Hepatocyte (in vitro differentiated cells): ENCODE results near the gene KCTD15. TPM values are rescaled to one million over a fixed set of nuclear protein-coding genes. Genes with fewer than 3 reads are reported as not detected.

ENCODE experiments used
- DNase-seq: peaks from one replicate; pipeline ENCODE4 v3.0.0-alpha.2; 2016; ENCODE audit warnings: low spot score
- H2AFZ ChIP-seq: fragments of 200-600 bp; sonication (generic); 2 replicates; pipeline ENCODE4 v1.6.0; 2016; ENCODE audit warnings: antibody characterized with exemption, mild to moderate bottlenecking
- H3K27ac ChIP-seq: fragments of 200-600 bp; sonication (generic); 2 replicates; pipeline ENCODE4 v1.5.1; 2016; ENCODE audit warnings: mild to moderate bottlenecking
- H3K27me3 ChIP-seq: fragments of 200-600 bp; sonication (generic); 2 replicates; pipeline ENCODE4 v1.6.1; 2016
- H3K36me3 ChIP-seq: fragments of 200-600 bp; sonication (generic); replicated peaks from 2 replicates; pipeline ENCODE4 v1.5.1; 2016; ENCODE audit warnings: low read depth; ENCODE audit not compliant: insufficient read depth
- H3K4me1 ChIP-seq: fragments of 200-600 bp; sonication (generic); 2 replicates; pipeline ENCODE4 v1.5.1; 2016; ENCODE audit warnings: mild to moderate bottlenecking, moderate library complexity; ENCODE audit not compliant: insufficient read depth
- H3K4me2 ChIP-seq: fragments of 200-600 bp; sonication (generic); 2 replicates; pipeline ENCODE4 v1.6.0; 2016
- H3K4me3 ChIP-seq: fragments of 200-600 bp; sonication (generic); 2 replicates; pipeline ENCODE4 v1.5.1; 2016; ENCODE audit warnings: mild to moderate bottlenecking
- H3K79me2 ChIP-seq: fragments of 200-600 bp; sonication (generic); 2 replicates; pipeline ENCODE4 v1.6.0; 2017; ENCODE audit warnings: mild to moderate bottlenecking
- H3K9me2 ChIP-seq: fragments of 200-600 bp; sonication (generic); replicated peaks from 2 replicates; pipeline ENCODE4 v1.6.0; 2017; ENCODE audit warnings: mild to moderate bottlenecking; ENCODE audit not compliant: insufficient read depth
- H3K9me3 ChIP-seq: fragments of 200-600 bp; sonication (generic); 2 replicates; pipeline ENCODE4 v1.5.1; 2016; ENCODE audit warnings: low read depth, mild to moderate bottlenecking
- H4K20me1 ChIP-seq: fragments of 200-600 bp; sonication (generic); 2 replicates; pipeline ENCODE4 v1.6.0; 2016; ENCODE audit warnings: mild to moderate bottlenecking; ENCODE audit not compliant: insufficient read depth, poor library complexity, severe bottlenecking
- EZH2 ChIP-seq: fragments of 200-600 bp; sonication (generic); IDR thresholded peaks from 2 replicates; pipeline ENCODE4 v1.6.1; 2016; ENCODE audit warnings: antibody characterized with exemption, mild to moderate bottlenecking, borderline replicate concordance
- EZH2phosphoT487 ChIP-seq: fragments of 200-600 bp; sonication (generic); IDR thresholded peaks from one replicate; pipeline ENCODE4 v1.6.1; 2018; ENCODE audit warnings: antibody characterized with exemption, mild to moderate bottlenecking, low read depth, moderate library complexity; ENCODE audit not compliant: unreplicated experiment, severe bottlenecking
- WGBS: methylation state at CpG from one replicate; pipeline ENCODE4 v1.1.6; 2016; ENCODE audit warnings: low lambda C conversion rate; ENCODE audit errors: missing lambda C conversion rate; 5-methylcytosine and 5-hydroxymethylcytosine counted together
- polyA plus RNA-seq: library from polyadenylated mRNA; unstranded; fragments of >200 nt; fragmentation: Nextera tagmentation; extraction: Ambion mirVana; gene quantifications from 2 replicates; pipeline ENCODE4 v1.2.1, GENCODE V29; 2016
- total RNA-seq: library from RNA; depleted of rRNA; stranded (reverse); fragments of >200 nt; gene quantifications from 2 replicates; pipeline ENCODE4 v1.2.3, GENCODE V29; 2014
- TF ChIP-seq, protein P1 (sequence below): fragments of 200-600 bp; sonication (generic); IDR thresholded peaks from 2 replicates; pipeline ENCODE4 v1.5.1; 2016; ENCODE audit warnings: antibody characterized with exemption, mild to moderate bottlenecking; ENCODE audit not compliant: poor library complexity

The KCTD15 gene
- total and polyA plus RNA-seq, 2 experiments from 2014 or later, result 10.1 to 55.8 TPM

DNA sequence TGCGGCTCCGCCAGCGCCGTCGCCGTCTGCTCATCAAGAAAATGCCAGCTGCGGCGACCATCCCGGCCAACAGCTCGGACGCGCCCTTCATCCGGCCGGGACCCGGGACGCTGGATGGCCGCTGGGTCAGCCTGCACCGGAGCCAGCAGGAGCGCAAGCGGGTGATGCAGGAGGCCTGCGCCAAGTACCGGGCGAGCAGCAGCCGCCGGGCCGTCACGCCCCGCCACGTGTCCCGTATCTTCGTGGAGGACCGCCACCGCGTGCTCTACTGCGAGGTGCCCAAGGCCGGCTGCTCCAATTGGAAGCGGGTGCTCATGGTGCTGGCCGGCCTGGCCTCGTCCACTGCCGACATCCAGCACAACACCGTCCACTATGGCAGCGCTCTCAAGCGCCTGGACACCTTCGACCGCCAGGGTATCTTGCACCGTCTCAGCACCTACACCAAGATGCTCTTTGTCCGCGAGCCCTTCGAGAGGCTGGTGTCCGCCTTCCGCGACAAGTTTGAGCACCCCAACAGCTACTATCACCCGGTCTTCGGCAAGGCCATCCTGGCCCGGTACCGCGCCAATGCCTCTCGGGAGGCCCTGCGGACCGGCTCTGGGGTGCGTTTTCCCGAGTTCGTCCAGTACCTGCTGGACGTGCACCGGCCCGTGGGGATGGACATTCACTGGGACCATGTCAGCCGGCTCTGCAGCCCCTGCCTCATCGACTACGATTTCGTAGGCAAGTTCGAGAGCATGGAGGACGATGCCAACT, 24.4 kb upstream of the KCTD15 start:
- H3K4me2 ChIP-seq, result no peak overlapping the region
- no peak overlapping the region for H2AFZ ChIP-seq
- no peaks in the 10 kb centered on the region for H4K20me1 ChIP-seq
- no peaks in the 10 kb centered on the region for H3K9me2 ChIP-seq
- H3K4me3 ChIP-seq, result no peak overlapping the region
- peaks cover 6% of the 10 kb centered on the region for H3K27me3 ChIP-seq
- 97% methylated on average over 72 of the region's 72 CpGs for WGBS
- H3K79me2 ChIP-seq, result no peaks in the 10 kb centered on the region
- DNase-seq, result no peak
- no peaks in the 10 kb centered on the region for H3K9me3 ChIP-seq
- no peak overlapping the region for H3K27ac ChIP-seq
- no peaks in the 10 kb centered on the region for H3K36me3 ChIP-seq
- TF ChIP-seq EZH2 (no peak), EZH2phosphoT487 (no peak)
- TF ChIP-seq, protein P1, sequence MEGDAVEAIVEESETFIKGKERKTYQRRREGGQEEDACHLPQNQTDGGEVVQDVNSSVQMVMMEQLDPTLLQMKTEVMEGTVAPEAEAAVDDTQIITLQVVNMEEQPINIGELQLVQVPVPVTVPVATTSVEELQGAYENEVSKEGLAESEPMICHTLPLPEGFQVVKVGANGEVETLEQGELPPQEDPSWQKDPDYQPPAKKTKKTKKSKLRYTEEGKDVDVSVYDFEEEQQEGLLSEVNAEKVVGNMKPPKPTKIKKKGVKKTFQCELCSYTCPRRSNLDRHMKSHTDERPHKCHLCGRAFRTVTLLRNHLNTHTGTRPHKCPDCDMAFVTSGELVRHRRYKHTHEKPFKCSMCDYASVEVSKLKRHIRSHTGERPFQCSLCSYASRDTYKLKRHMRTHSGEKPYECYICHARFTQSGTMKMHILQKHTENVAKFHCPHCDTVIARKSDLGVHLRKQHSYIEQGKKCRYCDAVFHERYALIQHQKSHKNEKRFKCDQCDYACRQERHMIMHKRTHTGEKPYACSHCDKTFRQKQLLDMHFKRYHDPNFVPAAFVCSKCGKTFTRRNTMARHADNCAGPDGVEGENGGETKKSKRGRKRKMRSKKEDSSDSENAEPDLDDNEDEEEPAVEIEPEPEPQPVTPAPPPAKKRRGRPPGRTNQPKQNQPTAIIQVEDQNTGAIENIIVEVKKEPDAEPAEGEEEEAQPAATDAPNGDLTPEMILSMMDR, result no peak
- H3K4me1 ChIP-seq, result no peaks in the 10 kb centered on the region

DNA sequence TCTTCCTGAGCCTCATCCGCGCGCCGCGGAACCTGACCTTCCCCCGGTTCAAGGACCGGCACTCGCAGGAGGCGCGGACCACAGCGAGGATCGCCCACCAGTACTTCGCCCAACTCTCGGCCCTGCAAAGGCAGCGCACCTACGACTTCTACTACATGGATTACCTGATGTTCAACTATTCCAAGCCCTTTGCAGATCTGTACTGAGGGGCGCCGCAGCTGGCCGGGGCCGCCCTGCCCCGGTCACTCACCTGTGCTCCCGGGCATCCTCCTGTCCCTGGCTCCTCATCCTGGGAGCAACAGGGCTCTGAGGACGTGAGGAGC, 23.9 kb upstream of the KCTD15 start:
- no peaks in the 10 kb centered on the region for H3K9me3 ChIP-seq
- H2AFZ ChIP-seq, result no peak overlapping the region
- no peaks in the 10 kb centered on the region for H3K79me2 ChIP-seq
- H3K9me2 ChIP-seq, result no peaks in the 10 kb centered on the region
- H3K4me3 ChIP-seq, result no peak overlapping the region
- H3K4me2 ChIP-seq, result no peak overlapping the region
- 98% methylated on average over 22 of the region's 23 CpGs for WGBS
- no peak overlapping the region for H3K27ac ChIP-seq
- H3K4me1 ChIP-seq, result no peaks in the 10 kb centered on the region
- H3K27me3 ChIP-seq, result peaks cover 6% of the 10 kb centered on the region
- H3K36me3 ChIP-seq, result no peaks in the 10 kb centered on the region
- DNase-seq, result no peak
- no peak for TF ChIP-seq EZH2phosphoT487
- TF ChIP-seq, protein P1, result no peak
- no peak for TF ChIP-seq EZH2
- H4K20me1 ChIP-seq, result no peaks in the 10 kb centered on the region

DNA sequence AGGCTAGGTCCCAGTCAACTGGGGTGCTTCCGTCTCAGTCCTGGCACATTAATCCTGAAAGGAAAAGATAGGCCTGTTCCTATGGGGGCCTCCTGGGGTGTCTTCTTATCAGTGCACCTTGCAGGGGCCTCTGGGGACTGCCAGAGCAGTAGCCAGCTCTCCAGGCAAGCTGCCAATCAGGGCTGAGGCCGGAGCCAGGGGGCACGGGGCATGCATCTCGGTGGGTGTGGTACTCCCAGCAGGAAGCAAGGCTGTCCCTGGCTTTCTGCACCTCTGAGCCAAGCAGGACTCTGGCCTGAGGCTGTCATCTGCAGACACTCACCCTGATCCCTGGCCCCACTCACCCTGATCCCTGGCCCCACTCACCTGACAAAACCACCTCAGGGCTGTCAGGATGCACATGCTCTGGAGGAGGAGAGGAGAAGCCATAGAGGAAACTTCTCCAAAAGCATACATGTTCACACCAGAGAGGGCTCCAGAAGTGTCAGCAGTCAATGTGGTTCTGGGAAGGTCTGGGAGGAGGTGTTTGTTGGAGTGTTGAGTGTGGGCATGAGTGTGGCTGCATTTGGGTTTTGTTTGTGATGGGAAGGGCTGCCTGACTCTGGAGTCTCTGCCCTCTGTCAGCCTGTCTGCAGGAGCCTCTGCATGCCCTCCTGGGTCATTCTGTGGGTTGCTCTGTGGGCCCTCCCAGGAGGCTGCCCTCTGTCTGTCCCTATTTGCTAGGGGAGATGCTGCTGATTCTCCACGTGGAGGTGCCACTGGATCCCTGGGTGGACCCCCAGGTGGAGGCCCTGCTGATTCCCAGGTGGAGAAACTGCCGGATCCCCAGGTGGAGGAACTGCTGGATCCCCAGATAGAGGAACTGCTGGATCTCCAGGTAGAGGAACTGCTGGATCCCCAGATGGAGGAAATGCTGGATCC, 22.7 kb upstream of the KCTD15 start:
- H3K36me3 ChIP-seq, result no peaks in the 10 kb centered on the region
- H3K4me3 ChIP-seq, result no peak overlapping the region
- no peaks in the 10 kb centered on the region for H3K9me2 ChIP-seq
- TF ChIP-seq EZH2 (no peak), EZH2phosphoT487 (no peak)
- TF ChIP-seq, protein P1, result no peak
- WGBS, result 47% methylated on average over 6 of the region's 6 CpGs
- no peak overlapping the region for H3K4me2 ChIP-seq
- peaks cover 7% of the 10 kb centered on the region for H3K27me3 ChIP-seq
- no peak for DNase-seq
- no peaks in the 10 kb centered on the region for H3K4me1 ChIP-seq
- no peaks in the 10 kb centered on the region for H3K79me2 ChIP-seq
- no peaks in the 10 kb centered on the region for H4K20me1 ChIP-seq
- no peaks in the 10 kb centered on the region for H3K9me3 ChIP-seq
- H2AFZ ChIP-seq, result no peak overlapping the region
- no peak overlapping the region for H3K27ac ChIP-seq
